K562 (cell line): ENCODE results near the gene B4GALT5. TPM values are rescaled to one million over a fixed set of nuclear protein-coding genes. Genes with fewer than 3 reads are reported as not detected.
A peak's percentile ranks its signal among the peaks of the same experiment; 100 is the strongest.

Experiments used
- DNMT1 ChIP-seq: fragments of 450-650 bp; IDR thresholded peaks from 2 replicates; pipeline ENCODE4 v1.6.1; 2016; ENCODE audit warnings: antibody characterized with exemption, mild to moderate bottlenecking
- NR2C2 ChIP-seq, 2 experiments: fragments of 200-800 bp in 1 of 2; sonication (Bioruptor generic) in 1 of 2; sonication (generic) in 1 of 2; formaldehyde crosslinking in 1 of 2; IDR thresholded peaks; 2 replicates each; pipeline versions ENCODE4 v1.6.1 to v1.8.0; 2016 to 2022; ENCODE audit warnings: mild to moderate bottlenecking in 1 of 2, missing compliant biosample characterization in 1 of 2, missing genetic modification characterization in 1 of 2, missing genetic modification reagents in 1 of 2
- STAT5A ChIP-seq: IDR thresholded peaks from 2 replicates; pipeline ENCODE4 v1.6.1; 2012; ENCODE audit warnings: low read length, inconsistent platforms, borderline replicate concordance
- ZBTB1 ChIP-seq: sonication (generic); formaldehyde crosslinking; IDR thresholded peaks from 2 replicates; pipeline ENCODE4 v1.8.1; 2023; ENCODE audit warnings: missing genetic modification reagents, low read depth, mild to moderate bottlenecking, borderline replicate concordance
- ZKSCAN1 ChIP-seq: fragments of 150-350 bp; IDR thresholded peaks from 2 replicates; pipeline ENCODE4 v1.6.1; 2016; ENCODE audit warnings: low read depth, low read length
- ZNF830 ChIP-seq: fragments of 250-450 bp; sonication (Bioruptor Pico); IDR thresholded peaks from 2 replicates; pipeline ENCODE4 v1.5.0; 2021; ENCODE audit warnings: mild to moderate bottlenecking
- polyA plus RNA-seq, 8 experiments: library from polyadenylated mRNA; depleted of rRNA in 4 of 8; stranded (reverse) in 5 of 8; unstranded in 3 of 8; fragments of >200 nt; fragmentation: Nextera tagmentation in 2 of 8; fragmentation: Illumina TruSeq in 1 of 8; extraction: Ambion mirVana in 2 of 8; extraction: Trizol in 1 of 8; gene quantifications; 2 replicates each; pipeline versions ENCODE4 v1.2.1 to v1.2.3, GENCODE V29; 2011 to 2014; ENCODE audit warnings: inconsistent platforms in 1 of 8, missing spikeins in 1 of 8
- total RNA-seq, 7 experiments: library from RNA; depleted of rRNA in 6 of 7; stranded (reverse); fragments of >200 nt in 6 of 7; fragmentation: Illumina TruSeq in 2 of 7; extraction: Trizol in 2 of 7; gene quantifications; 2 replicates each; pipeline versions ENCODE4 v1.2.1 to v1.2.3, GENCODE V29; 2011 to 2021; ENCODE audit warnings: low replicate concordance in 1 of 7
- TF ChIP-seq, protein P1 (sequence below), 2 experiments: fragments of 450-650 bp in 1 of 2; sonication (generic) in 1 of 2; formaldehyde crosslinking in 1 of 2; IDR thresholded peaks; 2 replicates each; pipeline versions ENCODE4 v1.7.1 to v1.9.0; 2016 to 2022; ENCODE audit warnings: inconsistent platforms in 1 of 2, mild to moderate bottlenecking in 1 of 2, missing genetic modification reagents in 1 of 2

The B4GALT5 gene
- total and polyA plus RNA-seq, 9 of the 15 experiments (the other 6 are each of a cell fraction or from before 2014, with no cell fraction given) = 8.5 to 32.6 (median 23.4) TPM

DNA sequence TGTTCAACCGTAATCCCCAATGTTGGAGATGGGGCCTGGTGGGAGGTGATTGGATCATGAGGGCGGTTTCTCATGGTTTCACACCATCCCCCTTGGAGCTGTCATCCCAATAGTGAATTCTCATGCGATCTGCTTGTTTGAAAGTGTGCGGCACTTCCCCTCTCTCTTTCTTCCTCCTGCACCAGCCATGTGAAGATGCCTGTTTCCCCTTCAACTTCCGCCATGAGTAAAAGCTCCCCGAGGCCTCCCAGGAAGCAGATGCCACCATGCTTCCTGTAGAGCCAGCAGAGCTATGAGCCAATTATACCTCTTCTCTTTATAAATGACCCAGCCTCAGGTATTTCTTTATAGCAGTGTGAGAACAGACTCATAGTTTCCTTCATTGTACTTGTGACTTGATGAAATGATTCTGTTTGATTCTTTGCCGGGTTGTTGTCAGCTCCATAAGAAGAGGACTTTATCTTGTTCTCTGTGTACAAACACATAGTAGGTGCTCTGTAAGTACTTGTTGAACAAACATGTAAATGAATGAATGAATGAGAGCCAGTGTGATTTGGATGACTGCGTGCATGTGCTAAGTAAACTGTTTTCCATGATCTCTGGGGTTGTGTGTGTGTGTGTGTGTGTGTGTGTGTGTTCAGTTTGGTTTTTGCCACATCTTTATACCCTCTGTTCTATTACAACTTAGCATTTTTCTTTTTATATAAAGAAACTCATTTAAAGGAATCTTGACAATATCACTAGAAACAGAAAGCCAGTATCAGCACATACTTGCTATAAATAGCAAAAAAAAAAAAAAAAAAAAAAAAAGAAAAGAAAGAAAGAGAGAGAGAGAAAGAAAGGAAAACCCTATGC is 123.3 kb downstream of the B4GALT5 start (continued):
- TF ChIP-seq, protein P1, sequence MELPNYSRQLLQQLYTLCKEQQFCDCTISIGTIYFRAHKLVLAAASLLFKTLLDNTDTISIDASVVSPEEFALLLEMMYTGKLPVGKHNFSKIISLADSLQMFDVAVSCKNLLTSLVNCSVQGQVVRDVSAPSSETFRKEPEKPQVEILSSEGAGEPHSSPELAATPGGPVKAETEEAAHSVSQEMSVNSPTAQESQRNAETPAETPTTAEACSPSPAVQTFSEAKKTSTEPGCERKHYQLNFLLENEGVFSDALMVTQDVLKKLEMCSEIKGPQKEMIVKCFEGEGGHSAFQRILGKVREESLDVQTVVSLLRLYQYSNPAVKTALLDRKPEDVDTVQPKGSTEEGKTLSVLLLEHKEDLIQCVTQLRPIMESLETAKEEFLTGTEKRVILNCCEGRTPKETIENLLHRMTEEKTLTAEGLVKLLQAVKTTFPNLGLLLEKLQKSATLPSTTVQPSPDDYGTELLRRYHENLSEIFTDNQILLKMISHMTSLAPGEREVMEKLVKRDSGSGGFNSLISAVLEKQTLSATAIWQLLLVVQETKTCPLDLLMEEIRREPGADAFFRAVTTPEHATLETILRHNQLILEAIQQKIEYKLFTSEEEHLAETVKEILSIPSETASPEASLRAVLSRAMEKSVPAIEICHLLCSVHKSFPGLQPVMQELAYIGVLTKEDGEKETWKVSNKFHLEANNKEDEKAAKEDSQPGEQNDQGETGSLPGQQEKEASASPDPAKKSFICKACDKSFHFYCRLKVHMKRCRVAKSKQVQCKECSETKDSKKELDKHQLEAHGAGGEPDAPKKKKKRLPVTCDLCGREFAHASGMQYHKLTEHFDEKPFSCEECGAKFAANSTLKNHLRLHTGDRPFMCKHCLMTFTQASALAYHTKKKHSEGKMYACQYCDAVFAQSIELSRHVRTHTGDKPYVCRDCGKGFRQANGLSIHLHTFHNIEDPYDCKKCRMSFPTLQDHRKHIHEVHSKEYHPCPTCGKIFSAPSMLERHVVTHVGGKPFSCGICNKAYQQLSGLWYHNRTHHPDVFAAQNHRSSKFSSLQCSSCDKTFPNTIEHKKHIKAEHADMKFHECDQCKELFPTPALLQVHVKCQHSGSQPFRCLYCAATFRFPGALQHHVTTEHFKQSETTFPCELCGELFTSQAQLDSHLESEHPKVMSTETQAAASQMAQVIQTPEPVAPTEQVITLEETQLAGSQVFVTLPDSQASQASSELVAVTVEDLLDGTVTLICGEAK (IDR thresholded peaks at IDR 0.05) = no peak
- TF ChIP-seq, protein P1 (CRISPR knock-in tag; IDR thresholded peaks at IDR 0.05) = no peak
- no peak for TF ChIP-seq ZBTB1 (CRISPR knock-in tag)
- no peak for TF ChIP-seq NR2C2 (CRISPR knock-in tag; IDR thresholded peaks at IDR 0.05)
- TF ChIP-seq NR2C2 (tag; IDR thresholded peaks at IDR 0.05) = 0 out of 2 replicates have a peak, but pooled peaks have one; percentile 15
- TF ChIP-seq ZNF830 = no peak
- TF ChIP-seq ZKSCAN1 = 0 out of 2 replicates have a peak, but pooled peaks have one; percentile 15
- no peak for TF ChIP-seq STAT5A
- TF ChIP-seq DNMT1 = no peak
- TF ChIP-seq, all 486 proteins: peak for 3
